Naive B cell (primary cell): ENCODE results near the gene MACROD1. TPM values are rescaled to one million over a fixed set of nuclear protein-coding genes. Genes with fewer than 3 reads are reported as not detected.

Experiments
- ATAC-seq, 2 donors: fragments of 150-1000 bp; cut with Tn5 transposase; 2 replicates each; pipeline ENCODE4 v1.10.0; 2021; ENCODE audit warnings: low read depth in 2 of 2, mild to moderate bottlenecking in 2 of 2, moderate library complexity in 2 of 2
- DNase-seq: peaks from one replicate; pipeline ENCODE4 v3.0.0; 2022
- H3K27ac Mint-ChIP-seq, 6 donors: one replicate each; pipeline ENCODE4 v1.8.0; 2020 to 2022; ENCODE audit warnings: mild to moderate bottlenecking in 6 of 6, mixed read lengths in 6 of 6, moderate library complexity in 5 of 6, inconsistent platforms in 2 of 6
- H3K27me3 Mint-ChIP-seq, 3 donors: one replicate each; pipeline ENCODE4 v1.8.0; 2021 to 2022; ENCODE audit warnings: mixed read lengths in 3 of 3, mild to moderate bottlenecking in 1 of 3
- H3K36me3 Mint-ChIP-seq, 2 donors: one replicate each; pipeline ENCODE4 v1.8.0; 2020 to 2022; ENCODE audit warnings: mixed read lengths in 2 of 2, inconsistent platforms in 1 of 2, mild to moderate bottlenecking in 1 of 2
- H3K4me1 Mint-ChIP-seq, 3 donors: one replicate each; pipeline ENCODE4 v1.8.0; 2020 to 2022; ENCODE audit warnings: mixed read lengths in 3 of 3, inconsistent platforms in 1 of 3, mild to moderate bottlenecking in 1 of 3, moderate library complexity in 1 of 3
- H3K4me3 Mint-ChIP-seq, 8 donors: one replicate each; pipeline ENCODE4 v1.8.0; 2020 to 2022; ENCODE audit warnings: mild to moderate bottlenecking in 8 of 8, mixed read lengths in 8 of 8, moderate library complexity in 8 of 8, inconsistent platforms in 2 of 8
- H3K9me3 Mint-ChIP-seq, 7 donors: one replicate each; pipeline ENCODE4 v1.8.0; 2020 to 2022; ENCODE audit warnings: mixed read lengths in 7 of 7, mild to moderate bottlenecking in 5 of 7, inconsistent platforms in 2 of 7, moderate library complexity in 1 of 7
- polyA plus RNA-seq, 6 donors: library from polyadenylated mRNA; unstranded; fragments of 300-500 nt; fragmentation: Illumina TruSeq; gene quantifications; one replicate each; pipeline ENCODE4 v1.2.3, GENCODE V29; 2021; ENCODE audit warnings: low read depth in 6 of 6

MACROD1 gene
- polyA plus RNA-seq, 6 donors from 2014 or later, result 1.5 to 7.0 (median 3.2) TPM

DNA sequence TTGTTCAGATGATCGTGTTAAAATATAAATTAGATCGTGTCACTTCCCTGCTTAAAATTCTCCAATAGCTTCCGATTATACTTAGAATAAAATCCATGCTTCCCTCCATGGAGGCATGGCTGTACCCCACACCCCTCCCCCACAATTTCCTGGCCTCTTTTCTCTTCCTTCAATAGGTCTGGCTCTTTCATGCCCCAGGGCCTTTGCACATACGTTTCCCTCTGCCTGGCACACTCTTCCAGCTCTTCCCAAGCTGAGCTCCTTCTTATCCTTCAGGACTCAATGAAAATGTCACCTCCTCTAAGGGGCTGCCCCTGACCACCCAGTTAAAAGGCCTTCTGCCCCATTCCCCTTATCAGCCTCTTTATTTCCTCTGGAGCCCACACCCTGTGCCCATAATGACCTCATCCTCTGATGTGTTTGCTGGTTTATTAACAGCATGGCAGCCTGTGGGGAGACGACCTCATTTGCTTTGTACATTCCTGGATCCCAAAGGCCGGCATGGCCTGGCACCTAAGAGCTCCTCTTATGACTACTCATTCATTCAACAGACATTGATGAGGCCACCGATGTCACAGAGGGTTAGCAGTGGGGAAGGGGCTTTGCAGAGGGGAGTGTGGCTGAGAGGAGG, 139.2 kb downstream of the MACROD1 start:
- H3K4me3 Mint-ChIP-seq, result no peak overlapping the region
- DNase-seq, result no peak
- H3K27ac Mint-ChIP-seq, result peak overlapping the region in 1 of 6 donors; percentile 44

DNA sequence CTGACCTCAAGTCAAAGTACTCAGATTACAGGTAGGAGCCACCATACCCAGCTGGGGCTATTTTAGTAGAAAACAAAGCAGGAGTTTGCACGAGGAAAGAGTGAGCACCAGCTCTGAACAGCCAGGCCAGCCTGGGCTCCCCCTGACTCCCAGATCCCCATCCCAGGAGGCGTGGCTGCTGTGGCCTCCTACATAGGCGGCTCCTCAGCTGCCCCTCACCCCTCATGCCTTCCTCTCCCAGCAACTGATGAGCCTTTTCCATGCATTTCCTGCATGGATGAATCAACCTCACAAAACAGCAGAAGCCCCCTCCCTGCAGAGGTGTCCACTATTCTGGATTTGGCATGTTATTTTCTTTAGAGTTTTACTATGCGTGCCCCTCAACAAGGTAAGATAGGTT, 140.7 kb downstream of the MACROD1 start:
- no peak for DNase-seq
- H3K4me1 Mint-ChIP-seq, result peaks cover 0 to 5% (median 4%) of the 10 kb centered on the region in 3 donors
- peaks cover 0 to 2% (median 0%) of the 10 kb centered on the region in 7 donors for H3K9me3 Mint-ChIP-seq
- H3K27ac Mint-ChIP-seq, result no peak overlapping the region
- no peak overlapping the region for H3K4me3 Mint-ChIP-seq
- H3K27me3 Mint-ChIP-seq, result peaks cover under 1 to 32% (median 31%) of the 10 kb centered on the region in 3 donors
- H3K36me3 Mint-ChIP-seq, result no peaks in the 10 kb centered on the region
- no peak for ATAC-seq

More for the DNA sequence above, 139.2 kb downstream of the MACROD1 start:
- Mint-ChIP-seq H3K4me1 (peaks cover 0 to 5% (median 4%) of the 10 kb centered on the region in 3 donors), H3K27me3 (peaks cover 5 to 42% (median 38%) of the 10 kb centered on the region in 3 donors), H3K9me3 (peaks cover 0 to 2% (median 0%) of the 10 kb centered on the region in 7 donors), H3K36me3 (no peaks in the 10 kb centered on the region)
- ATAC-seq, result no peak

GRCh38 chr11:64023712-64024710, 141.9 kb downstream of the MACROD1 start:
- DNase-seq, result no peak
- peaks cover 0 to 5% (median 0%) of the 10 kb centered on the region in 3 donors for H3K4me1 Mint-ChIP-seq
- ATAC-seq, result no peak
- peaks cover 0 to 2% (median 0%) of the 10 kb centered on the region in 7 donors for H3K9me3 Mint-ChIP-seq
- H3K27me3 Mint-ChIP-seq, result peaks cover 0 to 20% (median 19%) of the 10 kb centered on the region in 3 donors
- H3K27ac Mint-ChIP-seq, result no peak overlapping the region
- H3K36me3 Mint-ChIP-seq, result no peaks in the 10 kb centered on the region
- peak overlapping the region in 1 of 8 donors; percentile 58 for H3K4me3 Mint-ChIP-seq

GRCh38 chr11:64022125-64022784, 143.7 kb downstream of the MACROD1 start:
- Mint-ChIP-seq H3K27me3 (peaks cover 0 to 10% (median 9%) of the 10 kb centered on the region in 3 donors), H3K4me3 (no peak overlapping the region), H3K4me1 (no peaks in the 10 kb centered on the region), H3K9me3 (no peaks in the 10 kb centered on the region), H3K36me3 (no peaks in the 10 kb centered on the region), H3K27ac (peak overlapping the region in 1 of 6 donors; percentile 83)
- DNase-seq (no peak), ATAC-seq (no peak)

GRCh38 chr11:64021757-64022093, 144.2 kb downstream of the MACROD1 start:
- Mint-ChIP-seq H3K4me1 (no peaks in the 10 kb centered on the region), H3K27ac (no peak overlapping the region), H3K36me3 (no peaks in the 10 kb centered on the region), H3K27me3 (peaks cover 0 to 4% (median 4%) of the 10 kb centered on the region in 3 donors), H3K9me3 (no peaks in the 10 kb centered on the region), H3K4me3 (no peak overlapping the region)
- DNase-seq (no peak), ATAC-seq (no peak)

DNA sequence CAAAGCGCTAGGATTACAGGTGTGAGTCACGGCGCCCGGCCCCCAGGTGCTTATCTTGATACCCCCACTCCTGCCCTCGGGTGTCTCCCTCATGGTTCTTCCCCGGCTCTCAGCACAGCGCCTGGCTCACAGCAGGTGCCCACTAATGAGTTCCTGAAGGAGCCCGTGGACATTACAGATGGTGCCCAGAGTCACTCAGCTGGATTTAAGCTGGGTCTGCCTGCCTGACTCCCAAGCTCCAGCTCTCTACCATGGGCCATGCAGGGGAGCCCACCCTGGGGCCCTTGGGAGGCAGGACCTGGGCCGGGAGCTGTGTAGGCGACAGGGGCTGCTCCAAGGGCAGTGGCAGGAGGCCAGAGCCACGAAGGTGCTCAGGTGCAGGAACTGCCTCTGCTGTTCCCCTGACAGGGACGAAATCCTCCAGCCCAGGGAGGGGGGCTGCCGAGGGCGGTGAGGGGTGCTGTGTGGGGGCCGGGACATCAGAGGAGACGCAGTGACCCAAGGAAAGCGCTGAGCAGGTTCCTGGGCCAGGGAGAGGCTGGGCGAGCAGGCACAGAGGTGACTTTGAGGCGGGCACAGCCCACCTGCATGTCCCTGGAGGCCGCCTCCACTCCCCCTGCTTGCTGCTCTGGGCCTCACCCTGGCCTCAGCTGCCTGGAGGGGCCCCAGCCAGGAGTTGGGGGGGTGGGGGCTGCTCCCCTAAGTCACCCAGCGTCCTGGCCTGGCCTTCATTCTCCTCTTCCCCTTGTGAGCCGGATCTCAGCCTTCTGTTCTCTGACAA, 144.7 kb downstream of the MACROD1 start:
- H3K27me3 Mint-ChIP-seq, result no peaks in the 10 kb centered on the region
- no peak overlapping the region for H3K27ac Mint-ChIP-seq
- ATAC-seq (no peak), DNase-seq (no peak)
- no peaks in the 10 kb centered on the region for H3K9me3 Mint-ChIP-seq
- H3K36me3 Mint-ChIP-seq, result no peaks in the 10 kb centered on the region
- H3K4me1 Mint-ChIP-seq, result no peaks in the 10 kb centered on the region
- no peak overlapping the region for H3K4me3 Mint-ChIP-seq

DNA sequence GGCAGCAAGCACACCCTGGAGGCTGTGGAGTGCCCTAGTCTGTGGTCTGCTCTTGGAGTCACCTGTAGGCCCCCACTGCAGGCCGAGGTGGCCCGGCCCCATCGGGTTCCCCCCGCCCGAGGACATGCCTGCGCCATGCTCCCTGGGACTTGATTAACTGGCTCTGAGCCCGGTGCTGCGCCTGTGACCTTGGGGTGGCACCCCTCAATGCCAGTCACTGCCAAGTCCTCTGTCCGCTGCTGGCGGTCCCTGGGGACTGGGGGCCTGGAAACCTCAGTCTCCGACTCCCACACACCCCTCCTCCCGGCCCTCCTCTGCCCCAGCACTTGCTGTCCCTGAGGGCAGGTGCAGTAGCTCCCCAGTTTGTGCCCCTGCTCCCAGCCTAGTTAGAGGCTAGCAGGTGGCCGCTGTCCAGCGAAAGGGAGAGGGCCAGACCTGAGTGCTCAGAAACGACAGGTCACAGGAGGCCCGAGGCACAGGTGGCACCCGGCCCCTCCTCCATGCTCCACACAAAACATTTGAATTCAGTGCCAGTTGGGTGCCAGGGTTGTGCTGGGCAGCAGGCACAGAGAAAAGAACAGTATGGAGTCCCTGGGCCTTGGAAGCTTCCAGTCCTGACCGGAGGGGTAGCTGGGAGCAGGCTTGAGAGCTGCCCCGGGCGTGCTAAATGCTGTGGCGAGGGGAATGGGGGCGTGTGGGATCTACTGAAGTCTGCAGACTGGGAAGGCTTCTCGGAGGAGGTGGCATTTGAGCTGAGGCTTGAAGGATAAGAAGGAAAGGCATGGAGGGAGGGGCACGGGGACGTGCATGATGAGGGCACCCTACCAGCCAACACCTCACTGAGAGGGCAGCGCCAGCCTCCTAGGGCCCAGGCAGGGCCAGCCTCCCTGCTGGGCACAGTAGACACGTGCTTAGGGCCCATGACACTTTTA, 146.5 kb downstream of the MACROD1 start:
- DNase-seq (no peak), ATAC-seq (no peak)
- H3K9me3 Mint-ChIP-seq, result no peaks in the 10 kb centered on the region
- H3K27ac Mint-ChIP-seq, result no peak overlapping the region
- H3K4me3 Mint-ChIP-seq, result no peak overlapping the region
- H3K27me3 Mint-ChIP-seq, result no peaks in the 10 kb centered on the region
- H3K36me3 Mint-ChIP-seq, result no peaks in the 10 kb centered on the region
- no peaks in the 10 kb centered on the region for H3K4me1 Mint-ChIP-seq

DNA sequence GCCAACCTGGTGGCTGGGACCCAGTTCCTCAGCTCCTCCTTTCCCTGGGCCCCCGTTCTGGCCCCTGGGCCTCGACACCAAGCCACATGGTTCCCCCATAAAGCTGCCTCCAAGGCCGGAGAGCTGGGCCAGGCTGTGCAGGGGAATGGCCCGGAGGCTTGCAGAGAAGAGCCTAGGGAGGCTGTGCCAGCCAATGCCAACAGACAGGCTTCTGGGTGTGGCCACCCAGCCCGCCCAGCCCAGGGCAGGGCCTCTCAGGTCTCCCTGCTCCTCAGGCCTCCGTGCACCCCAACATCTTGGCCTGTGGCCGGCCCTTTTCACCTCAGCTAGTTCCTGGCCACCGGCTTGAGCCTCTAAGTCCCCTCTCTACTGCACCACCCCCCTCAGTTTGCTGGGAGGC, 147.6 kb downstream of the MACROD1 start:
- no peak for DNase-seq
- H3K9me3 Mint-ChIP-seq, result no peaks in the 10 kb centered on the region
- no peaks in the 10 kb centered on the region for H3K4me1 Mint-ChIP-seq
- H3K27me3 Mint-ChIP-seq, result no peaks in the 10 kb centered on the region
- H3K27ac Mint-ChIP-seq, result no peak overlapping the region
- no peak for ATAC-seq
- H3K36me3 Mint-ChIP-seq, result no peaks in the 10 kb centered on the region
- no peak overlapping the region for H3K4me3 Mint-ChIP-seq

DNA sequence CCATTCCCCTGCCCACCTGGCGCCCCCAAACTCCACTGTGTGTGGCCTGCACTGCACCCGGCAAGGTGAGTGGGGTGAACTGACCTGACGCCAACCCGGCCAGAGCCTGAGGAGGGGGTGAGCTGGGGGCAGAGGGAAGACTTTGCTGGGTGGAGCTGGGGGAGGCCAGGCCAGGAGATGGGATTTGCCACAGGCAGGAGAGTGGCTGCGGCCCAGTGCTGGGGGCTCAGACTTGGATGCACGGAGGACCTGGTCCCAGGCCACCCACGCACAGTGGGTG, 148.0 kb downstream of the MACROD1 start:
- no peaks in the 10 kb centered on the region for H3K9me3 Mint-ChIP-seq
- H3K4me1 Mint-ChIP-seq, result no peaks in the 10 kb centered on the region
- no peak overlapping the region for H3K4me3 Mint-ChIP-seq
- DNase-seq (no peak), ATAC-seq (no peak)
- no peaks in the 10 kb centered on the region for H3K27me3 Mint-ChIP-seq
- H3K27ac Mint-ChIP-seq, result no peak overlapping the region
- H3K36me3 Mint-ChIP-seq, result no peaks in the 10 kb centered on the region

- H3K4me3 Mint-ChIP-seq, result no peak overlapping the region
- ATAC-seq, result no peak
- H3K27ac Mint-ChIP-seq, result no peak overlapping the region
Measured at GRCh38 chr11:64015935-64016845, 149.7 kb downstream of the MACROD1 start.

GRCh38 chr11:64015510-64015909, 150.4 kb downstream of the MACROD1 start:
- DNase-seq (no peak), ATAC-seq (no peak)
- no peak overlapping the region for H3K27ac Mint-ChIP-seq
- peaks cover 0 to 6% (median 0%) of the 10 kb centered on the region in 7 donors for H3K9me3 Mint-ChIP-seq
- no peak overlapping the region for H3K4me3 Mint-ChIP-seq
- no peaks in the 10 kb centered on the region for H3K4me1 Mint-ChIP-seq
- H3K27me3 Mint-ChIP-seq, result peaks cover 0 to 8% (median 6%) of the 10 kb centered on the region in 3 donors
- peaks cover 0 to 8% of the 10 kb centered on the region in 2 donors for H3K36me3 Mint-ChIP-seq

More at GRCh38 chr11:64015935-64016845, 149.7 kb downstream of the MACROD1 start:
- Mint-ChIP-seq H3K9me3 (no peaks in the 10 kb centered on the region), H3K4me1 (no peaks in the 10 kb centered on the region), H3K27me3 (peaks cover 0 to under 1% (median 0%) of the 10 kb centered on the region in 3 donors), H3K36me3 (peaks cover 0 to 1% of the 10 kb centered on the region in 2 donors)
- no peak for DNase-seq
